ENCODE data around the gene ZNF526.

Gene ZNF526

DNA sequence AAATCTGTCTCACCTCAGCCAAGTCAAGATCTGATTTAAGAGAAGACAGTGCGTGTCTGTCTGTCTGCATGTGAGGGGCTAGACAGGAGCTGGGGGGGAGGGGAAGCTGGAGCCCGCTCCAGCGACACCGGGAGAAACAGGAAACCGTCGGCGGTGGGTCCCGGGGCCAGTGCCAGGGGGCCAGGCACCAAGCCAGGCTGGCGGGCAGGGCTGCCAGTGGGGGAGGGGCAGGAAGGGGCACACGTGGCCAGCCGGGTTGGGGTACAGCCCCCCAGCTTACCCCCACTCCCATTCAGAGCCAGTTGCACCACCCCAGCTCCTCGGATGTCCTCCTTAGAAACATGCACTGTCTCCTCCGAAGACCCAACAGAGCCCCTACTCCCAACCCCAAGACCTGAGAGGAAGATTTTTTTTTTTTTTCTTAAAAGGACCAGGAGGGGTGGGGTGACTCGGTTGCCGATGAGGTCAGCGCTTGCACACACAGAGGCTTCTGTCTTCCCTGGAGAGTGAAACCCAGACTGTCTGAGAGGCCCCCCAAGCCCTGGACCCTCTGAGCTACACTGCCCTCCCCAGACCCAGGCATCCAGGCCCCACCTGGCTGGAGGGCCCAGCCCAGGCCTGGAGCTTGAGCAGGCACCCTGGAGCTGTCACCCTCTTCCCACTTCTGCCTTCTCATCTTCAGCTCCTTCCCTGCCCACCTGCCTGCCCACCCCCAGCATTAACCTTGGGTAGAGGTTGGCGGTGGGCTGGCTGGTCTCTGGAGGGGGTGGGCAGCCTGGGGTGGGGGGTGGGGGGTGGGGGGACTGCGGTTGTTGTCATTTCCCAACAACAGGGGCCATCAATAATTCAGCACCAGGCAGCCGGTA lies 30.8 kb downstream of the ZNF526 start (continued):
- TF ChIP-seq IKZF3 (tag by site-specific recombination; IDR thresholded peaks at IDR 0.05) (0 out of 2 replicates have a peak, but pooled peaks have one; percentile 16), ZNF701 (tag by site-specific recombination; IDR thresholded peaks at IDR 0.05) (no peak), ZNF560 (tag by site-specific recombination; IDR thresholded peaks at IDR 0.05; ENCODE audit: borderline replicate concordance) (no peak), BCL11B (tag by site-specific recombination; IDR thresholded peaks at IDR 0.05; ENCODE audit: low read depth) (no peak), SCRT2 (tag by site-specific recombination; IDR thresholded peaks at IDR 0.05) (no peak), ZNF248 (tag by site-specific recombination; IDR thresholded peaks at IDR 0.05) (no peak)
- TF ChIP-seq, protein P1, sequence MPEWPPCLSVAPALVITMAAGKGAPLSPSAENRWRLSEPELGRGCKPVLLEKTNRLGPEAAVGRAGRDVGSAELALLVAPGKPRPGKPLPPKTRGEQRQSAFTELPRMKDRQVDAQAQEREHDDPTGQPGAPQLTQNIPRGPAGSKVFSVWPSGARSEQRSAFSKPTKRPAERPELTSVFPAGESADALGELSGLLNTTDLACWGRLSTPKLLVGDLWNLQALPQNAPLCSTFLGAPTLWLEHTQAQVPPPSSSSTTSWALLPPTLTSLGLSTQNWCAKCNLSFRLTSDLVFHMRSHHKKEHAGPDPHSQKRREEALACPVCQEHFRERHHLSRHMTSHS (tag by site-specific recombination; IDR thresholded peaks at IDR 0.05), result no peak
- TF ChIP-seq, protein P2, sequence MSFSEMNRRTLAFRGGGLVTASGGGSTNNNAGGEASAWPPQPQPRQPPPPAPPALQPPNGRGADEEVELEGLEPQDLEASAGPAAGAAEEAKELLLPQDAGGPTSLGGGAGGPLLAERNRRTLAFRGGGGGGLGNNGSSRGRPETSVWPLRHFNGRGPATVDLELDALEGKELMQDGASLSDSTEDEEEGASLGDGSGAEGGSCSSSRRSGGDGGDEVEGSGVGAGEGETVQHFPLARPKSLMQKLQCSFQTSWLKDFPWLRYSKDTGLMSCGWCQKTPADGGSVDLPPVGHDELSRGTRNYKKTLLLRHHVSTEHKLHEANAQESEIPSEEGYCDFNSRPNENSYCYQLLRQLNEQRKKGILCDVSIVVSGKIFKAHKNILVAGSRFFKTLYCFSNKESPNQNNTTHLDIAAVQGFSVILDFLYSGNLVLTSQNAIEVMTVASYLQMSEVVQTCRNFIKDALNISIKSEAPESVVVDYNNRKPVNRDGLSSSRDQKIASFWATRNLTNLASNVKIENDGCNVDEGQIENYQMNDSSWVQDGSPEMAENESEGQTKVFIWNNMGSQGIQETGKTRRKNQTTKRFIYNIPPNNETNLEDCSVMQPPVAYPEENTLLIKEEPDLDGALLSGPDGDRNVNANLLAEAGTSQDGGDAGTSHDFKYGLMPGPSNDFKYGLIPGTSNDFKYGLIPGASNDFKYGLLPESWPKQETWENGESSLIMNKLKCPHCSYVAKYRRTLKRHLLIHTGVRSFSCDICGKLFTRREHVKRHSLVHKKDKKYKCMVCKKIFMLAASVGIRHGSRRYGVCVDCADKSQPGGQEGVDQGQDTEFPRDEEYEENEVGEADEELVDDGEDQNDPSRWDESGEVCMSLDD (tag by site-specific recombination; IDR thresholded peaks at IDR 0.05), result peak; percentile 91

DNA sequence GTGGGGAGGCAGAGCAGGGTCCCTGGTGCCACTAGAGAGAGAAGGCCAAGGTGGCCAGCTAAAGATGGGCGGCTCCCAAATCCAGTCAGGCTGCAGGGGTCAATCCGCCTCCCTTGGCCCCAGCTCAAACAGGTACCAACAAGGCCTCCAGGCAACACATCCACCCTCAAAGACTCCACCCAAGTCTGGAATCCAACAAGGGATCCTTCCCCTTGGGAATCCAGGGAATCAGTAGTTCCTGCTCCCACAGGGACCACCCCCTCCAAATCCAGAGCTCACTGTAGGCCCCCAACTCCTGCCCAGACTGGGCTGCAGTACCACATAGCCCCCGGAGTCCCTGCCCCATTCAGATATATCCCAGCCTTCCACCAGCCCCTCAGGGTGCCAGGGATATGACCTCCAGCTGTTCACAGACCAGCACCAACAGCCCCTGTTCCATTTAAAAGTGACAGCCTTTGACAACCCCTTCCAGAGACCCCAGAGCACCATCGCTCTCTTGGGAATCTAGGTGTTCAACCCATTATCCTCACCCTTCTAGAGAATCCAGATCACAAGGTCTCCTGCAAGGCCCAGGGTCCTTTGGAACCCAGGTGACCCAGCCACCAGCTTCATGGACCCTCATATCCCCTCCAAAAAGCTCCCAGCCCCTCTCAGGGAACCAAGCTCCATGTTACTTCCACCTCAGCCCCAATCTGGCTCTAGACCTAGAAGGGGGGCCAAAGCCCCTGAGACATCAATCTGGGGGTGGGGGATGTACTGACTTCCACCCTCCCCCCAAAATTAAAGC lies 31.7 kb downstream of the ZNF526 start:
- Histone ChIP-seq H3K9me3 (ENCODE audit: control insufficient read depth, insufficient read depth, low read depth, low read length) (no peaks in the 10 kb centered on the region), H3K36me3 (ENCODE audit: control insufficient read depth in 2 of 2, insufficient read depth in 1 of 2, low read length in 2 of 2) (peaks cover 11 to 22% of the 10 kb centered on the region in 2 experiments; a peak in 2 of 3 replicates), H3K4me3 (ENCODE audit: low read depth, low read length) (no peak overlapping the region), H3K4me1 (ENCODE audit: control insufficient read depth, insufficient read depth, low read length) (peaks cover 34% of the 10 kb centered on the region), H3K27ac (ENCODE audit: extremely low read depth, low read depth, low read length) (peak overlapping the region; percentile 87)
- TF ChIP-seq ZNF768 (tag by site-specific recombination; IDR thresholded peaks at IDR 0.05), result no peak
- TF ChIP-seq ZNF423 (tag by site-specific recombination; IDR thresholded peaks at IDR 0.05), result peak; percentile 28; the same call in 1 of the 2 replicates
- peak; percentile 77 for TF ChIP-seq IKZF3 (tag by site-specific recombination; IDR thresholded peaks at IDR 0.05)
- peak; percentile 76 for TF ChIP-seq ZBTB48 (tag by site-specific recombination; IDR thresholded peaks at IDR 0.05)
- TF ChIP-seq, protein P3, sequence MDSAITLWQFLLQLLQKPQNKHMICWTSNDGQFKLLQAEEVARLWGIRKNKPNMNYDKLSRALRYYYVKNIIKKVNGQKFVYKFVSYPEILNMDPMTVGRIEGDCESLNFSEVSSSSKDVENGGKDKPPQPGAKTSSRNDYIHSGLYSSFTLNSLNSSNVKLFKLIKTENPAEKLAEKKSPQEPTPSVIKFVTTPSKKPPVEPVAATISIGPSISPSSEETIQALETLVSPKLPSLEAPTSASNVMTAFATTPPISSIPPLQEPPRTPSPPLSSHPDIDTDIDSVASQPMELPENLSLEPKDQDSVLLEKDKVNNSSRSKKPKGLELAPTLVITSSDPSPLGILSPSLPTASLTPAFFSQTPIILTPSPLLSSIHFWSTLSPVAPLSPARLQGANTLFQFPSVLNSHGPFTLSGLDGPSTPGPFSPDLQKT (IDR thresholded peaks at IDR 0.05; ENCODE audit: borderline replicate concordance, low read depth, low read length), result no peak
- TF ChIP-seq ZBTB7A (tag by site-specific recombination; IDR thresholded peaks at IDR 0.05; ENCODE audit: low read depth), result no peak
- TF ChIP-seq ZXDB (tag by site-specific recombination; IDR thresholded peaks at IDR 0.05), result no peak
- TF ChIP-seq, protein P4, sequence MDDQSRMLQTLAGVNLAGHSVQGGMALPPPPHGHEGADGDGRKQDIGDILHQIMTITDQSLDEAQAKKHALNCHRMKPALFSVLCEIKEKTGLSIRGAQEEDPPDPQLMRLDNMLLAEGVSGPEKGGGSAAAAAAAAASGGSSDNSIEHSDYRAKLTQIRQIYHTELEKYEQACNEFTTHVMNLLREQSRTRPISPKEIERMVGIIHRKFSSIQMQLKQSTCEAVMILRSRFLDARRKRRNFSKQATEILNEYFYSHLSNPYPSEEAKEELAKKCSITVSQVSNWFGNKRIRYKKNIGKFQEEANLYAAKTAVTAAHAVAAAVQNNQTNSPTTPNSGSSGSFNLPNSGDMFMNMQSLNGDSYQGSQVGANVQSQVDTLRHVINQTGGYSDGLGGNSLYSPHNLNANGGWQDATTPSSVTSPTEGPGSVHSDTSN (CRISPR knock-in tag; IDR thresholded peaks at IDR 0.05), result no peak
- TF ChIP-seq ZNF132 (tag by site-specific recombination; IDR thresholded peaks at IDR 0.05; ENCODE audit: borderline replicate concordance), result no peak
- no peak for TF ChIP-seq ZNF837 (tag by site-specific recombination; IDR thresholded peaks at IDR 0.05)
- TF ChIP-seq ZNF560 (tag by site-specific recombination; IDR thresholded peaks at IDR 0.05; ENCODE audit: borderline replicate concordance), result no peak
- TF ChIP-seq KLF1 (tag by site-specific recombination; IDR thresholded peaks at IDR 0.05), result peak; percentile 87
- TF ChIP-seq GFI1B (tag by site-specific recombination; IDR thresholded peaks at IDR 0.05), result no peak
- 0 out of 2 replicates have a peak, but pooled peaks have one; percentile 21 for TF ChIP-seq ZNF600 (tag by site-specific recombination; IDR thresholded peaks at IDR 0.05)
- TF ChIP-seq KLF16 (tag by site-specific recombination; IDR thresholded peaks at IDR 0.05), result no peak
- peak; percentile 27; the same call in 1 of the 2 replicates for TF ChIP-seq GLIS1 (tag by site-specific recombination; IDR thresholded peaks at IDR 0.05)
- peak; percentile 51 for TF ChIP-seq ZIC2 (tag by site-specific recombination; IDR thresholded peaks at IDR 0.05)
- POLR2A ChIA-PET, result interaction anchor here (0.8 to 13.9 kb wide), 4 partner anchors 9 to 149 kb away, joined by 4 to 242 read pairs (median 18); partner anchors contain the start of gene GSK3A
- CTCF ChIA-PET, result interaction anchor here (0.6 to 11.8 kb wide), 5 partner anchors 28 to 1883 kb away, joined by 3 to 276 read pairs (median 7); no protein-coding TSS in a partner anchor

Measured in HEK293 (cell line).